ENCODE results near the gene CEP192. TPM values are rescaled to one million over a fixed set of nuclear protein-coding genes. Genes with fewer than 3 reads are reported as not detected.

The CEP192 gene
- total RNA-seq, 4 donors from 2014 or later = 16.5 to 41.2 (median 30.0) TPM

DNA sequence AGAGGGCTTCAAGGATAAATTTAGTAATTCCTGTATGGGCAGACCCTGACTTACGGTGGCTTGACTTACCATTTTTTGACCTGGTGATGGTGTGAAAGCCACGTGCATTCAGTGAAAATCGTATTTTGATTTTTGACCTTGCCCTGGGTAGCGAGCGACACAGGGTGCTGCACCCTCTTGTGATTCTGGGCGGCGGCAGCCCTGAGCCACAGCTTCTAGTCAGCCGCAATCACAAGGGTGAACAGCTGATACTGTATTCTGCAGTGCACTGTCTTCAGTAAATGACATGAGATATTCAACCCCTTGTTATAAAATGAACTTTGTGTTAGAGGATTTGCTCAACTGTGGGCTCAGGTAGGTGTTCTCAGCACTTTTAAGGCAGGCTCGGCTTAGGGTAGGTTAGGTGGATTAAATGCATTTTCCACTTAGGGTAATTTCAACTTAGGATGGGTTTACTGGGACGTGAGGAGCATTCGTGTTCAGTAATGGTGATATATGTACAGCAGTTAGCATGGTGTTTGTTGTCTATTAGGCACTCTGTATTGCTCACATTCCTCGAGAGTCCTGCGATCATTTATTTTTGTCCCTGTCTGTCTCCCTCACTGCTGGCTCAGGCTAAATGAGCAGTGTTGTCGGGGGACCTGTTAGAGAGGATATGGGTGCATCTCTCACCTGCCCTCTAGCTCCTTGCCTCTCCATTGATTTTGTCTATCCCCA lies 109.9 kb downstream of the CEP192 start:
- WGBS, 2 donors = 90 to 94% methylated on average over 14 of the region's 14 CpGs
- H3K27ac ChIP-seq = no peak overlapping the region
- no peaks in the 10 kb centered on the region for H3K4me1 ChIP-seq
- H3K36me3 ChIP-seq = peaks cover 0 to 95% (median 35%) of the 10 kb centered on the region in 3 donors
- no peak for DNase-seq (ENCODE audit: low spot score in 2 of 2)
- H3K27me3 ChIP-seq = no peaks in the 10 kb centered on the region
- no peak overlapping the region for H3K4me3 ChIP-seq
- no peaks in the 10 kb centered on the region for H3K9me3 ChIP-seq
- TF ChIP-seq, protein P1, sequence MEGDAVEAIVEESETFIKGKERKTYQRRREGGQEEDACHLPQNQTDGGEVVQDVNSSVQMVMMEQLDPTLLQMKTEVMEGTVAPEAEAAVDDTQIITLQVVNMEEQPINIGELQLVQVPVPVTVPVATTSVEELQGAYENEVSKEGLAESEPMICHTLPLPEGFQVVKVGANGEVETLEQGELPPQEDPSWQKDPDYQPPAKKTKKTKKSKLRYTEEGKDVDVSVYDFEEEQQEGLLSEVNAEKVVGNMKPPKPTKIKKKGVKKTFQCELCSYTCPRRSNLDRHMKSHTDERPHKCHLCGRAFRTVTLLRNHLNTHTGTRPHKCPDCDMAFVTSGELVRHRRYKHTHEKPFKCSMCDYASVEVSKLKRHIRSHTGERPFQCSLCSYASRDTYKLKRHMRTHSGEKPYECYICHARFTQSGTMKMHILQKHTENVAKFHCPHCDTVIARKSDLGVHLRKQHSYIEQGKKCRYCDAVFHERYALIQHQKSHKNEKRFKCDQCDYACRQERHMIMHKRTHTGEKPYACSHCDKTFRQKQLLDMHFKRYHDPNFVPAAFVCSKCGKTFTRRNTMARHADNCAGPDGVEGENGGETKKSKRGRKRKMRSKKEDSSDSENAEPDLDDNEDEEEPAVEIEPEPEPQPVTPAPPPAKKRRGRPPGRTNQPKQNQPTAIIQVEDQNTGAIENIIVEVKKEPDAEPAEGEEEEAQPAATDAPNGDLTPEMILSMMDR (IDR thresholded peaks at IDR 0.05) = no peak
- no peak for TF ChIP-seq POLR2A (IDR thresholded peaks at IDR 0.05)

DNA sequence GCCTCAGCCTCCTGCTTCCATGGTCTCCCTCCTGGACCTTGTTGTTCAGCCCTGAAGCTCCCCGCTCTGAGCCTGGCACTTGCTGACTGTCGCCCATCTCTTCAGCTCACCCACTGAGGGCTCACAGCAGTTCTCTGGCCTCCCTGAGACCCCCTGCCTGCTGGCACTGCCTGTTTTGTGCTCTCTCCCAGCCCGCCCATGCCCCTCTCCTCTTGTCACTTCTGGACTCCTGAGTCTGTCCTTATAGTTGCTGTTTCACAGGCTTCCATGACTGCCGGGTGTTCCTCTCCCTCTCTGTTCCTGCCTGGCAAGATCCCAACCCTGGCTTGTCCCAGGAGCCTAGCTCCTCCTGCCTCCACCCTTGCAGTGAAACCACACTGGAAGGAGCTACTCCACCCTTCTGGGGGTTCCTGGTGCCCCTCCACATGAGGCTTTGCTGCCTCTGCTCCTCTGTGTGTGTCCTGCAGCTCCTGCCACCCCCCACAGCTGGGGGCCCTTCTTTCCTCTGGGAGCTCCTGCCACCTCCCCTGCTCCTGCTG lies 110.6 kb downstream of the CEP192 start:
- Histone ChIP-seq H3K27me3 (no peaks in the 10 kb centered on the region), H3K4me3 (no peak overlapping the region), H3K9me3 (no peaks in the 10 kb centered on the region), H3K36me3 (peaks cover 0 to 95% (median 29%) of the 10 kb centered on the region in 3 donors), H3K27ac (no peak overlapping the region), H3K4me1 (no peaks in the 10 kb centered on the region)
- 82 to 94% methylated on average over 4 of the region's 4 CpGs for WGBS, 2 donors
- no peak for DNase-seq (ENCODE audit: low spot score in 2 of 2)
- TF ChIP-seq, protein P1 (IDR thresholded peaks at IDR 0.05) = no peak
- TF ChIP-seq POLR2A (IDR thresholded peaks at IDR 0.05) = no peak
- TF ChIP-seq EP300 (IDR thresholded peaks at IDR 0.05) = no peak

DNA sequence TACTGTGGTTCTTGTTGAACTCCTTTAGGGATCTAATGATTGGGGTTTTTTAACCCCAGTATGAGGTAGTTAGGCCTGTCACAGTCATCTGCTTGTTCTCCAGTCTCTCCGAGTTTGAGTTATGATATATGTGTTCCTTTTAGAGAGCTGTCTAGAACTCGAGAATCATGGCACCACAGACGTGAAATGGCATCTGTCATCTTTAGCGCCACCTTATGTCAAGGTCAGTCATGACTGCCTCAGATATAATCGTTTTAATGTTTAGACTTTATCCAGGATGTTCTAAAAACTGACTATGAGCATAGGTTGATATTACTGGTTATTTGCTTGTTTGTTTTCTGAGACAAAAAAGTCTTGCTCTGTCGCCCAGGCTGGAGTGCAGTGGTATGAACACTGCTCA lies 112.2 kb downstream of the CEP192 start:
- H3K36me3 ChIP-seq = peaks cover 0 to 98% (median 27%) of the 10 kb centered on the region in 3 donors
- no peak for TF ChIP-seq POLR2A (IDR thresholded peaks at IDR 0.05)
- TF ChIP-seq, protein P1 (IDR thresholded peaks at IDR 0.05) = no peak
- TF ChIP-seq EP300 (IDR thresholded peaks at IDR 0.05) = no peak

DNA sequence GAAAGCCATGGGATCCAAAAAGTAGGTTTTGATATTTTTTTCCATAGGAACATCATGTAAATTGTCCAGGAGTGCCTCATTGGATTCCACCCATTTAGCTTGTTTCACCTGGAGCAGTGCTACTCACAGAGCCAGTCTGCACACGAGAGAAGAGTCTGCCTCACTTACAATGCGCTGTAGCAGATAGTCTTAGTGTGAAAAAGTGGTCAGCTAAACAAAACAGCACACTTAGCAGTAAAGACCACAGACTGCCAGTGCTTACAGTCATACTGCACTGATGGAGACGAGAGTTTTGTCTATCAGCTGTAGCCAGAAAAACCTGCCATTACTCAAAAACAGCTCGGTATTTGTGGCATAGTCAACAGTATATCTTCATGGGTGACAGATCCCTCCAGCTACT lies 113.9 kb downstream of the CEP192 start:
- Histone ChIP-seq H3K36me3 (peaks cover 0 to 99% (median 27%) of the 10 kb centered on the region in 3 donors), H3K4me3 (no peak overlapping the region), H3K27me3 (no peaks in the 10 kb centered on the region), H3K9me3 (no peaks in the 10 kb centered on the region), H3K4me1 (no peaks in the 10 kb centered on the region), H3K27ac (no peak overlapping the region)
- TF ChIP-seq EP300 (IDR thresholded peaks at IDR 0.05) (no peak), POLR2A (IDR thresholded peaks at IDR 0.05) (no peak)
- TF ChIP-seq, protein P1 (IDR thresholded peaks at IDR 0.05) = no peak
- 90 to 94% methylated on average over 4 of the region's 4 CpGs for WGBS, 2 donors
- DNase-seq (ENCODE audit: low spot score in 2 of 2) = no peak

More for the DNA sequence above, 112.2 kb downstream of the CEP192 start:
- no peaks in the 10 kb centered on the region for H3K9me3 ChIP-seq
- WGBS, 2 donors = 82 to 86% methylated on average over 6 of the region's 6 CpGs
- no peak overlapping the region for H3K27ac ChIP-seq
- H3K4me3 ChIP-seq = no peak overlapping the region
- DNase-seq (ENCODE audit: low spot score in 2 of 2) = no peak
- no peaks in the 10 kb centered on the region for H3K4me1 ChIP-seq
- no peaks in the 10 kb centered on the region for H3K27me3 ChIP-seq

DNA sequence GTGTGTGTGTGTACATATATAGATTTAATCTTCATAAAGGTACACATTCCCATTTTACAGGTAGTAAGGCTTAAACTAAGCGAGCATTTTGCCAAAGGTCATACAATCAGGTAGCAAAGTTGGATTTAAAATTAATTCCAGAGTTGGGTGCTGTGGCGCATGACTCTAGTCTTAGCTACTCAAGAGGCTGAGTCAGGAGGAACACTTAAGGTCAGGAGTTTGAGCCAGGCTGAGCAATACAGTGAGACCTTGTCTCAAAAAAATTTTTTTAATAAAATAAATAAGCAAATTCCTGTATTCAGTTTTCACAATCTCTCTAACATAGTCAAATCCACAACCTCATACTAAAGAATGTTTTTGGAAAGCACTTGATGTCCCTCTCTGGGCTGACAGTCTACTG lies 115.9 kb downstream of the CEP192 start:
- Histone ChIP-seq H3K9me3 (no peaks in the 10 kb centered on the region), H3K4me1 (no peaks in the 10 kb centered on the region), H3K27ac (no peak overlapping the region), H3K36me3 (peaks cover 0 to 95% (median 21%) of the 10 kb centered on the region in 3 donors), H3K27me3 (no peaks in the 10 kb centered on the region), H3K4me3 (no peak overlapping the region)
- WGBS, 2 donors = 97 to 99% methylated on average over 2 of the region's 2 CpGs
- TF ChIP-seq, protein P1 (IDR thresholded peaks at IDR 0.05) = no peak
- TF ChIP-seq POLR2A (IDR thresholded peaks at IDR 0.05) (no peak), EP300 (IDR thresholded peaks at IDR 0.05) (no peak)
- no peak for DNase-seq (ENCODE audit: low spot score in 2 of 2)

Measured in tibial nerve (tissue), 4 donors.